Testis (tissue), 2 donors: ENCODE results near the gene CGNL1.

Experiments
- POLR2A ChIP-seq: fragments of 450-650 bp; IDR thresholded peaks from one replicate; pipeline ENCODE4 v1.6.1; 2017; ENCODE audit warnings: antibody characterized with exemption, mild to moderate bottlenecking, moderate library complexity
- TF ChIP-seq, protein P1 (sequence below), 3 experiments: fragments of 450-650 bp in 2 of 3; fragments of 200-600 bp in 1 of 3; sonication (generic) in 1 of 3; IDR thresholded peaks; one replicate each; pipeline ENCODE4 v1.5.1; 2016 to 2019; ENCODE audit warnings: antibody characterized with exemption in 3 of 3, mild to moderate bottlenecking in 2 of 3, moderate library complexity in 1 of 3

DNA sequence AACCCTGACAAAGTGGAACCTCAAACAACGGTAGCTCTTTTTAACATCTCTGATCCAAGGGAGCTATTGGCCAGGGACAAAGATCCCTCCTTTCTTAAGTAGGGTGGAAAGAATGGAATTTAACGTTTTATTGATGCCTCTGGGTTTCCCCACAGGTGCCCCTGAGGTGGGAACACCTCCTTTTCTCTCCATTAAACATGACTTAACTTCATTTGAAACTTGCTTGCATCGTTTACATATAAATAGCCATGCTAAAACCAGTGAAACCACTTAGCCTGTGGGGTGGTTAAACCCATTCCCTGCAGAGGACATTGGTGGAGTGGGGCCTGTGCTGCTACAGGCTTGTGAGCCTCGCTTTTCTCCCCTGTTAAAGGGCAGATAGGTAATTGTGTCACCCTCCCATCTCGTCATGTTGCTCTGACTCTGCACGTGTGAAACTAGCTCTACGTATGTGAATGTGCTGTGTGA, 9.7 kb downstream of the CGNL1 start:
- TF ChIP-seq, protein P1, sequence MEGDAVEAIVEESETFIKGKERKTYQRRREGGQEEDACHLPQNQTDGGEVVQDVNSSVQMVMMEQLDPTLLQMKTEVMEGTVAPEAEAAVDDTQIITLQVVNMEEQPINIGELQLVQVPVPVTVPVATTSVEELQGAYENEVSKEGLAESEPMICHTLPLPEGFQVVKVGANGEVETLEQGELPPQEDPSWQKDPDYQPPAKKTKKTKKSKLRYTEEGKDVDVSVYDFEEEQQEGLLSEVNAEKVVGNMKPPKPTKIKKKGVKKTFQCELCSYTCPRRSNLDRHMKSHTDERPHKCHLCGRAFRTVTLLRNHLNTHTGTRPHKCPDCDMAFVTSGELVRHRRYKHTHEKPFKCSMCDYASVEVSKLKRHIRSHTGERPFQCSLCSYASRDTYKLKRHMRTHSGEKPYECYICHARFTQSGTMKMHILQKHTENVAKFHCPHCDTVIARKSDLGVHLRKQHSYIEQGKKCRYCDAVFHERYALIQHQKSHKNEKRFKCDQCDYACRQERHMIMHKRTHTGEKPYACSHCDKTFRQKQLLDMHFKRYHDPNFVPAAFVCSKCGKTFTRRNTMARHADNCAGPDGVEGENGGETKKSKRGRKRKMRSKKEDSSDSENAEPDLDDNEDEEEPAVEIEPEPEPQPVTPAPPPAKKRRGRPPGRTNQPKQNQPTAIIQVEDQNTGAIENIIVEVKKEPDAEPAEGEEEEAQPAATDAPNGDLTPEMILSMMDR (IDR thresholded peaks at IDR 0.05): no peak
- no peak for TF ChIP-seq POLR2A
